Parathyroid adenoma (tissue), 2 donors: ENCODE measurements around the gene CHCHD1.

Source experiments
- H2AFZ ChIP-seq: fragments of 300-600 bp; sonication (generic); one replicate; pipeline ENCODE4 v1.7.0; 2017; ENCODE audit warnings: antibody characterized with exemption, mild to moderate bottlenecking
- H3K27ac ChIP-seq: fragments of 300-600 bp; sonication (generic); one replicate; pipeline ENCODE4 v1.7.0; 2017
- H3K27me3 ChIP-seq: fragments of 300-600 bp; sonication (generic); one replicate; pipeline ENCODE4 v1.7.0; 2017; ENCODE audit warnings: low read length; ENCODE audit not compliant: control insufficient read depth, insufficient read depth
- H3K36me3 ChIP-seq: fragments of 300-600 bp; sonication (generic); one replicate; pipeline ENCODE4 v1.7.0; 2017; ENCODE audit warnings: low read length; ENCODE audit not compliant: control insufficient read depth, insufficient read depth
- H3K4me1 ChIP-seq: fragments of 300-600 bp; sonication (generic); one replicate; pipeline ENCODE4 v1.7.0; 2017; ENCODE audit warnings: control low read depth
- H3K4me2 ChIP-seq: fragments of 300-600 bp; sonication (generic); one replicate; pipeline ENCODE4 v1.7.0; 2017; ENCODE audit warnings: low read length
- H3K4me3 ChIP-seq: fragments of 300-600 bp; sonication (generic); one replicate; pipeline ENCODE4 v1.7.0; 2017; ENCODE audit warnings: low read depth, low read length
- H3K79me2 ChIP-seq: fragments of 300-600 bp; sonication (generic); one replicate; pipeline ENCODE4 v1.7.0; 2017; ENCODE audit warnings: control low read depth
- H3K9ac ChIP-seq: fragments of 300-600 bp; sonication (generic); one replicate; pipeline ENCODE4 v1.7.0; 2017; ENCODE audit warnings: mild to moderate bottlenecking
- H3K9me3 ChIP-seq: fragments of 300-600 bp; sonication (generic); one replicate; pipeline ENCODE4 v1.7.0; 2017; ENCODE audit warnings: low read length; ENCODE audit not compliant: control insufficient read depth
- CTCF ChIP-seq: fragments of 300-600 bp; sonication (generic); IDR thresholded peaks from one replicate; pipeline ENCODE4 v1.7.0; 2017; ENCODE audit warnings: antibody characterized with exemption, mild to moderate bottlenecking
- donor health status: primary hyperparathyroidism.

The CHCHD1 gene

DNA sequence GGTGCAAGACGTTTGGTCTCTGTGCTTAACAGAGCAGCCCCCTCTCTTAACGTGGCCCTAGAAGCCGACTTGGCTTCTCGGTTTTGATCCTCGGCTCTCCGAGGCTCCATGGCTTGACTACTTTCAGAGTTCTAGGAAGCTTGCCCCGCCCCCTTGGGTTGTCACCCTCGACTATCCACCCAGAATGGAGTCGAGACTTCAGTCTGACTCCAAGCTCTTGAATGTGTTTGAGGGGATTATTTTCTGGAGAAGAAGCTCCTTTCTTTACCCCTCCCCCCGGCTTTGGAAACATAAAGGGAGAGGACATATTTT is 37.2 kb upstream of the CHCHD1 start:
- Histone ChIP-seq H2AFZ (peak overlapping the region; percentile 87), H3K4me3 (peak overlapping the region; percentile 99), H3K9ac (peak overlapping the region; percentile 78), H3K79me2 (peaks cover 56% of the 10 kb centered on the region), H3K27ac (peak overlapping the region; percentile 94), H3K4me1 (peaks cover 17% of the 10 kb centered on the region), H3K27me3 (no peaks in the 10 kb centered on the region), H3K36me3 (no peaks in the 10 kb centered on the region), H3K4me2 (peak overlapping the region; percentile 89), H3K9me3 (no peaks in the 10 kb centered on the region)
- TF ChIP-seq CTCF = no peak

GRCh38 chr10:73746721-73747120 is 35.1 kb upstream of the CHCHD1 start:
- H3K36me3 ChIP-seq = no peaks in the 10 kb centered on the region
- no peak overlapping the region for H3K9ac ChIP-seq
- H3K9me3 ChIP-seq = no peaks in the 10 kb centered on the region
- H3K27me3 ChIP-seq = no peaks in the 10 kb centered on the region
- H3K4me3 ChIP-seq = no peak overlapping the region
- no peak overlapping the region for H3K4me2 ChIP-seq
- peaks cover 23% of the 10 kb centered on the region for H3K4me1 ChIP-seq
- H3K79me2 ChIP-seq = peaks cover 67% of the 10 kb centered on the region
- H2AFZ ChIP-seq = no peak overlapping the region
- no peak for TF ChIP-seq CTCF
- H3K27ac ChIP-seq = no peak overlapping the region

GRCh38 chr10:73750819-73751218 is 31.0 kb upstream of the CHCHD1 start:
- TF ChIP-seq CTCF = no peak
- Histone ChIP-seq H3K36me3 (no peaks in the 10 kb centered on the region), H3K79me2 (peaks cover 53% of the 10 kb centered on the region), H3K27ac (no peak overlapping the region), H3K4me2 (peak overlapping the region; percentile 32), H3K27me3 (no peaks in the 10 kb centered on the region), H3K4me3 (no peak overlapping the region), H2AFZ (no peak overlapping the region), H3K4me1 (peaks cover 8% of the 10 kb centered on the region), H3K9me3 (no peaks in the 10 kb centered on the region), H3K9ac (no peak overlapping the region)

- no peak for TF ChIP-seq CTCF
- Histone ChIP-seq H3K79me2 (peaks cover 45% of the 10 kb centered on the region), H3K36me3 (no peaks in the 10 kb centered on the region), H3K4me2 (peak overlapping the region; percentile 42), H2AFZ (no peak overlapping the region), H3K27ac (peak overlapping the region; percentile 0), H3K4me3 (peak overlapping the region; percentile 27), H3K4me1 (peaks cover 4% of the 10 kb centered on the region), H3K9ac (no peak overlapping the region), H3K9me3 (no peaks in the 10 kb centered on the region), H3K27me3 (no peaks in the 10 kb centered on the region)
These were observed 25.7 kb upstream of the CHCHD1 start for GRCh38 chr10:73756183-73756582.

DNA sequence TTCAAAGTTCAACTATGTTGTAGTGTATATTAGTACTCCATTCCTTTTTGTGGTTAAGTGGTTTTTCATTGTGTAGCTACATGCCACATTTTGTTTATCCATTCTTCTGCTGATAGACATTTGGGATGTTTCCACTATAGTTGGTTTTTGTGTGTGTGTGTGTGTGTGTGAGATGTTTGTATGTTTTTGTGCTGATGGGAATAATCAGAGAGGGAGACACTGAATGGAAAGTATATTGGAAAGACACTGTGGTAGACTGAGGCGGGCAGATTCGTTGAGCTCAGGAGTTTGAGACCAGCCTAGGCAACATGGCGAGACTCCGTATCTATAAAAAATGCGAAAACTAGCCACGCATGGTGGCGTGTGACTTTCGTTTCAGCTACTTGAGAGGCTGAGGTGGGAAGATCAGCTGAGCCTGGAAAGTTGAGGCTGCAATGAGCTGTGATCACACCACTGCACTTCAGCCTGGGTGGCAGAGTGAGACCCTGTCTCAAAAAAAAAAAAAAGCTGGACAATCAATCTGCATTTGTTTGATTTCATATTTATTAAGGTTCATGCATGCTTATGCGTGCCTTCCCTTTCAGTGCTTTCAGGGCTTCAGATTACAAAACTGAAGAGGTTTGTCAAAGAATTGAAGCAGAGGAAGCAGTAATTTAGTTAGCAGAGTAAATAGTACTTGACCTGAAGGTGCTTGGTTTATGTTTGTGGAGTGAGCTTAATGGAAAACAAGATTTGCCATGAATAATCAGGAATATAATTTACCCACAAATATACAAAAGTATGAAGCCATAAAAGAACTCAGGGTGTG is 22.9 kb upstream of the CHCHD1 start:
- Histone ChIP-seq H3K9ac (no peak overlapping the region), H3K27me3 (no peaks in the 10 kb centered on the region), H3K36me3 (no peaks in the 10 kb centered on the region), H3K4me2 (peak overlapping the region; percentile 6), H3K4me3 (no peak overlapping the region), H3K27ac (no peak overlapping the region), H3K79me2 (peaks cover 35% of the 10 kb centered on the region), H2AFZ (no peak overlapping the region), H3K4me1 (peaks cover 4% of the 10 kb centered on the region), H3K9me3 (no peaks in the 10 kb centered on the region)
- no peak for TF ChIP-seq CTCF
